ENCODE measurements around the gene NACC1. TPM values are rescaled to one million over a fixed set of nuclear protein-coding genes. Genes with fewer than 3 reads are reported as not detected.
A peak's percentile ranks its signal among the peaks of the same experiment; 100 is the strongest.

Gene NACC1
- total and polyA plus RNA-seq, 8 donors = 6.9 to 122 (median 23.4) TPM

- Histone ChIP-seq H3K27me3 (no peaks in the 10 kb centered on the region), H3K9me3 (no peaks in the 10 kb centered on the region), H3K36me3 (peaks cover 11 to 70% (median 47%) of the 10 kb centered on the region in 4 donors), H3K4me3 (no peak overlapping the region), H3K4me1 (peaks cover 39 to 70% (median 54%) of the 10 kb centered on the region in 4 donors), H3K27ac (peak overlapping the region in 4 of 5 donors; percentile 9 to 86 (median 60))
- 43 to 60% (median 52%) methylated on average over 6 to 8 of the region's 8 CpGs for WGBS, 5 donors
- intact Hi-C loops (cut with DNase I; ENCODE audit: low total_unique reads) = no loop called here
- DNase-seq = no peak
- TF ChIP-seq CTCF (IDR thresholded peaks at IDR 0.05) = no peak
- no peak for TF ChIP-seq EP300 (IDR thresholded peaks at IDR 0.05)
- TF ChIP-seq POLR2A (IDR thresholded peaks at IDR 0.05) = no peak
- TF ChIP-seq POLR2AphosphoS5 (IDR thresholded peaks at IDR 0.05) = no peak
These were observed 41.7 kb upstream of the NACC1 start for GRCh38 chr19:13076320-13076719.

- no peak for TF ChIP-seq POLR2A (IDR thresholded peaks at IDR 0.05)
- TF ChIP-seq CTCF (IDR thresholded peaks at IDR 0.05) = no peak
- TF ChIP-seq EP300 (IDR thresholded peaks at IDR 0.05) = no peak
- no peak for TF ChIP-seq POLR2AphosphoS5 (IDR thresholded peaks at IDR 0.05)
- H3K4me1 ChIP-seq = peaks cover 42 to 75% (median 56%) of the 10 kb centered on the region in 4 donors
- intact Hi-C loops (cut with DNase I; ENCODE audit: low total_unique reads) = no loop called here
- H3K4me3 ChIP-seq = no peak overlapping the region
- 31 to 58% (median 45%) methylated on average over 3 to 6 of the region's 6 CpGs for WGBS, 5 donors
- no peaks in the 10 kb centered on the region for H3K9me3 ChIP-seq
- H3K27ac ChIP-seq = peak overlapping the region; percentile 9 to 86 (median 38)
- peaks cover 15 to 75% (median 51%) of the 10 kb centered on the region in 4 donors for H3K36me3 ChIP-seq
- no peaks in the 10 kb centered on the region for H3K27me3 ChIP-seq
- no peak for DNase-seq
These were observed 41.3 kb upstream of the NACC1 start for GRCh38 chr19:13076787-13077186.

- peak overlapping the region in 3 of 5 donors; percentile 73 to 86 (median 81) for H3K27ac ChIP-seq
- DNase-seq = peak in 1 of 2 donors; percentile 66
- peaks cover 47 to 75% (median 58%) of the 10 kb centered on the region in 4 donors for H3K4me1 ChIP-seq
- H3K36me3 ChIP-seq = peaks cover 18 to 79% (median 56%) of the 10 kb centered on the region in 4 donors
- WGBS, 5 donors = 45 to 56% (median 50%) methylated on average over 11 of the region's 11 CpGs
- no peak for TF ChIP-seq CTCF (IDR thresholded peaks at IDR 0.05)
- no peak for TF ChIP-seq POLR2AphosphoS5 (IDR thresholded peaks at IDR 0.05)
- TF ChIP-seq POLR2A (IDR thresholded peaks at IDR 0.05) = no peak
- TF ChIP-seq EP300 (IDR thresholded peaks at IDR 0.05) = no peak
- H3K4me3 ChIP-seq = no peak overlapping the region
- H3K27me3 ChIP-seq = no peaks in the 10 kb centered on the region
- no peaks in the 10 kb centered on the region for H3K9me3 ChIP-seq
- intact Hi-C loops (cut with DNase I; ENCODE audit: low total_unique reads) = no loop called here
These were observed 40.8 kb upstream of the NACC1 start for GRCh38 chr19:13077240-13077639.

- Histone ChIP-seq H3K4me1 (peaks cover 47 to 80% (median 63%) of the 10 kb centered on the region in 4 donors), H3K27ac (peak overlapping the region; percentile 70 to 86 (median 73)), H3K4me3 (peak overlapping the region in 1 of 4 donors; percentile 25), H3K36me3 (peaks cover 16 to 84% (median 62%) of the 10 kb centered on the region in 4 donors), H3K9me3 (no peaks in the 10 kb centered on the region), H3K27me3 (no peaks in the 10 kb centered on the region)
- intact Hi-C loops (cut with DNase I; ENCODE audit: low total_unique reads) = no loop called here
- 58 to 68% (median 62%) methylated on average over 9 to 10 of the region's 10 CpGs for WGBS, 5 donors
- TF ChIP-seq CTCF (IDR thresholded peaks at IDR 0.05) = no peak
- TF ChIP-seq POLR2AphosphoS5 (IDR thresholded peaks at IDR 0.05) = no peak
- no peak for TF ChIP-seq EP300 (IDR thresholded peaks at IDR 0.05)
- TF ChIP-seq POLR2A (IDR thresholded peaks at IDR 0.05) = no peak
- peak in 1 of 2 donors; percentile 52 for DNase-seq
These were observed 39.7 kb upstream of the NACC1 start for GRCh38 chr19:13078381-13078780.

Data from stomach (tissue), 9 donors.